NCI-H226 (cell line): ENCODE results near the gene ALPK1.
"Not testable (repeated sequence)": the region's sequence is repeated elsewhere in the genome, so short reads cannot be mapped to it uniquely, and the experiment has no call there.

Source experiments
- DNase-seq: peaks from one replicate; pipeline ENCODE4 v3.0.0-alpha.2; 2015

ALPK1 gene

GRCh38 chr4:112284662-112285411 is 12.3 kb upstream of the ALPK1 start:
- DNase-seq = no peak

- DNase-seq = no peak
Measured at GRCh38 chr4:112287258-112287989, 9.7 kb upstream of the ALPK1 start.

- no peak for DNase-seq
Measured at GRCh38 chr4:112288455-112288854, 8.7 kb upstream of the ALPK1 start.

GRCh38 chr4:112289407-112290253 is 7.5 kb upstream of the ALPK1 start:
- DNase-seq = no peak

GRCh38 chr4:112290341-112290740 is 6.8 kb upstream of the ALPK1 start:
- DNase-seq = no peak

- DNase-seq = no peak
Measured at GRCh38 chr4:112299721-112300120, 2.6 kb downstream of the ALPK1 start.

GRCh38 chr4:112302320-112303274 is 5.4 kb downstream of the ALPK1 start:
- no peak for DNase-seq

GRCh38 chr4:112305477-112305876 is 8.3 kb downstream of the ALPK1 start:
- not testable (repeated sequence) for DNase-seq

GRCh38 chr4:112309263-112309791 is 12.2 kb downstream of the ALPK1 start:
- not testable (repeated sequence) for DNase-seq

- no peak for DNase-seq
Measured at GRCh38 chr4:112311516-112311915, 14.3 kb downstream of the ALPK1 start.

GRCh38 chr4:112312610-112313239 is 15.6 kb downstream of the ALPK1 start:
- no peak for DNase-seq

- no peak for DNase-seq
Measured at GRCh38 chr4:112315446-112315845, 18.3 kb downstream of the ALPK1 start.

- DNase-seq = no peak
Measured at GRCh38 chr4:112316360-112316759, 19.2 kb downstream of the ALPK1 start.

GRCh38 chr4:112318239-112319142 is 21.3 kb downstream of the ALPK1 start:
- no peak for DNase-seq

- peak; percentile 3 for DNase-seq
Measured at GRCh38 chr4:112321776-112322684, 24.9 kb downstream of the ALPK1 start.

- DNase-seq = no peak
Measured at GRCh38 chr4:112322866-112323265, 25.7 kb downstream of the ALPK1 start.

GRCh38 chr4:112325530-112325929 is 28.4 kb downstream of the ALPK1 start:
- no peak for DNase-seq

- DNase-seq = no peak
Measured at GRCh38 chr4:112327965-112328733, 31.0 kb downstream of the ALPK1 start.
